H1 (cell line): ENCODE measurements around the gene C2orf42. TPM values are rescaled to one million over a fixed set of nuclear protein-coding genes. Genes with fewer than 3 reads are reported as not detected.
A peak's percentile ranks its signal among the peaks of the same experiment; 100 is the strongest.

Experiments used
- CTCF ChIA-PET: fragments of 300-600 bp; sonication (Branson Sonifier 250); formaldehyde crosslinking; loops from one replicate; lab custom pipeline; 2021; ENCODE audit not compliant: partially characterized antibody; lab: Charles Lee
- POLR2A ChIA-PET: fragments of 300-600 bp; sonication (Branson Sonifier 250); formaldehyde crosslinking; loops from one replicate; lab custom pipeline; 2021; ENCODE audit warnings: inconsistent platforms; ENCODE audit not compliant: partially characterized antibody; lab: Charles Lee
- DNase-seq, 2 experiments: peaks; one replicate each; pipeline versions ENCODE4 v3.0.0 to v3.0.0-alpha.2; 2010 to 2022; ENCODE audit warnings: low spot score in 2 of 2, low read depth in 1 of 2, mixed read lengths in 1 of 2
- FAIRE-seq: peaks from 2 replicates; lab custom pipeline; 2011; peaks lifted over from hg19 to GRCh38; lab: Jason Lieb, UNC
- H2AFZ ChIP-seq: 2 replicates; pipeline ENCODE4 v1.8.1; 2012; ENCODE audit warnings: low read length, inconsistent platforms
- H2AK5ac ChIP-seq: 2 replicates; pipeline ENCODE4 v1.6.1; 2013; ENCODE audit warnings: low read depth, low read length
- H2BK120ac ChIP-seq: replicated peaks from 2 replicates; pipeline ENCODE3; 2013; ENCODE audit warnings: low read depth, low read length, inconsistent platforms
- H2BK12ac ChIP-seq: 2 replicates; pipeline ENCODE4 v1.6.1; 2013; ENCODE audit warnings: low read depth, low read length
- H2BK15ac ChIP-seq: 2 replicates; pipeline ENCODE4 v1.6.1; 2013; ENCODE audit warnings: low read length
- H2BK20ac ChIP-seq: 2 replicates; pipeline ENCODE4 v1.6.1; 2013; ENCODE audit warnings: low read length
- H2BK5ac ChIP-seq: 2 replicates; pipeline ENCODE4 v1.6.1; 2013; ENCODE audit warnings: low read depth, low read length
- H3K14ac ChIP-seq: 2 replicates; pipeline ENCODE4 v1.6.1; 2013; ENCODE audit warnings: inconsistent platforms; ENCODE audit not compliant: insufficient read length
- H3K18ac ChIP-seq: 2 replicates; pipeline ENCODE4 v1.6.1; 2013; ENCODE audit warnings: low read length; ENCODE audit errors: extremely low read depth
- H3K23ac ChIP-seq: 2 replicates; pipeline ENCODE4 v1.6.1; 2013; ENCODE audit warnings: inconsistent platforms; ENCODE audit not compliant: insufficient read length
- H3K23me2 ChIP-seq: 2 replicates; pipeline ENCODE4 v1.6.1; 2013; ENCODE audit warnings: low read depth, low read length
- H3K27ac ChIP-seq: 2 replicates; pipeline ENCODE4 v1.6.1; 2011; ENCODE audit warnings: low read depth, low read length, inconsistent platforms
- H3K27me3 ChIP-seq, 4 experiments: replicated peaks in 1 of 4; 1 replicate in 1 of 4; 2 replicates in 3 of 4; pipeline versions ENCODE4 v1.6.1 to v1.8.1; 2011 to 2013; ENCODE audit warnings: low read length in 3 of 4, mild to moderate bottlenecking in 3 of 4, inconsistent platforms in 2 of 4, mixed read lengths in 2 of 4, moderate library complexity in 1 of 4; ENCODE audit not compliant: control insufficient read depth in 3 of 4, insufficient read depth in 3 of 4; ENCODE audit errors: extremely low read depth in 1 of 4
- H3K36me3 ChIP-seq, 4 experiments: 2 replicates each; pipeline versions ENCODE4 v1.6.1 to v1.8.1; 2011 to 2013; ENCODE audit warnings: mild to moderate bottlenecking in 4 of 4, low read length in 3 of 4, moderate library complexity in 2 of 4, control low read depth in 1 of 4, inconsistent platforms in 1 of 4; ENCODE audit not compliant: insufficient read depth in 4 of 4, control insufficient read depth in 2 of 4
- H3K4ac ChIP-seq: replicated peaks from 2 replicates; pipeline ENCODE3; 2013; ENCODE audit warnings: low read length, low read depth, mixed read lengths, inconsistent platforms; ENCODE audit not compliant: insufficient read length
- H3K4me1 ChIP-seq, 4 experiments: replicated peaks in 1 of 4; 1 replicate in 1 of 4; 2 replicates in 3 of 4; pipeline versions ENCODE4 v1.6.1 to v1.8.1; 2011 to 2013; ENCODE audit warnings: low read length in 3 of 4, inconsistent platforms in 2 of 4, mixed read lengths in 1 of 4; ENCODE audit not compliant: insufficient read depth in 4 of 4, control insufficient read depth in 3 of 4
- H3K4me2 ChIP-seq, 2 experiments: 2 replicates each; pipeline versions ENCODE4 v1.6.1 to v1.8.1; 2011 to 2013; ENCODE audit warnings: low read depth in 2 of 2, low read length in 2 of 2, control low read depth in 1 of 2, inconsistent platforms in 1 of 2, mild to moderate bottlenecking in 1 of 2; ENCODE audit not compliant: insufficient read depth in 1 of 2
- H3K4me3 ChIP-seq, 4 experiments: fragments of 200-600, 300-600 bp in 1 of 4; sonication (generic), shearing (Covaris generic), sonication (Bioruptor Twin) in 1 of 4; 2 replicates each; pipeline versions ENCODE4 v1.5.1 to v1.8.1; 2011 to 2016; ENCODE audit warnings: low read length in 4 of 4, low read depth in 3 of 4, control low read depth in 2 of 4, inconsistent platforms in 2 of 4, mild to moderate bottlenecking in 2 of 4, mixed read lengths in 1 of 4, moderate library complexity in 1 of 4; ENCODE audit not compliant: insufficient read depth in 2 of 4; ENCODE audit errors: extremely low read depth in 1 of 4
- H3K56ac ChIP-seq: replicated peaks from 2 replicates; pipeline ENCODE3; 2013; ENCODE audit warnings: low read depth, mild to moderate bottlenecking, mixed read lengths, low read length, inconsistent platforms; ENCODE audit not compliant: insufficient read length
- H3K79me1 ChIP-seq: 2 replicates; pipeline ENCODE4 v1.6.1; 2013; ENCODE audit warnings: low read depth, low read length, control low read depth
- H3K79me2 ChIP-seq, 2 experiments: 2 replicates each; pipeline versions ENCODE4 v1.6.1 to v1.8.1; 2012 to 2013; ENCODE audit warnings: low read length in 2 of 2, mild to moderate bottlenecking in 2 of 2, inconsistent platforms in 1 of 2; ENCODE audit not compliant: insufficient read depth in 2 of 2, control insufficient read depth in 1 of 2
- H3K9ac ChIP-seq, 4 experiments: replicated peaks in 1 of 4; 1 replicate in 1 of 4; 2 replicates in 3 of 4; pipeline versions ENCODE4 v1.6.1 to v1.8.1; 2011 to 2013; ENCODE audit warnings: low read depth in 3 of 4, low read length in 3 of 4, control low read depth in 2 of 4, mild to moderate bottlenecking in 2 of 4, moderate library complexity in 2 of 4, inconsistent platforms in 1 of 4; ENCODE audit errors: extremely low read depth in 1 of 4
- H3K9me3 ChIP-seq, 2 experiments: 2 replicates each; pipeline versions ENCODE4 v1.6.1 to v1.8.1; 2012 to 2013; ENCODE audit warnings: mild to moderate bottlenecking in 2 of 2, moderate library complexity in 2 of 2, control low read depth in 1 of 2, inconsistent platforms in 1 of 2, low read depth in 1 of 2, low read length in 1 of 2, mixed read lengths in 1 of 2; ENCODE audit not compliant: insufficient read depth in 2 of 2
- H4K20me1 ChIP-seq, 2 experiments: replicated peaks in 1 of 2; 2 replicates each; pipeline versions ENCODE3 to v1.8.1; 2011 to 2013; ENCODE audit warnings: inconsistent platforms in 2 of 2, low read length in 2 of 2, mild to moderate bottlenecking in 1 of 2; ENCODE audit not compliant: insufficient read depth in 2 of 2, control insufficient read depth in 1 of 2
- H4K5ac ChIP-seq: 2 replicates; pipeline ENCODE4 v1.6.1; 2013; ENCODE audit warnings: low read length, low read depth, mixed read lengths, inconsistent platforms; ENCODE audit not compliant: insufficient read length
- H4K8ac ChIP-seq: 2 replicates; pipeline ENCODE4 v1.8.0; 2013; ENCODE audit warnings: mild to moderate bottlenecking, moderate library complexity, low read length, inconsistent platforms; ENCODE audit not compliant: insufficient read depth; ENCODE audit errors: extremely low read depth
- H4K91ac ChIP-seq: replicated peaks from 2 replicates; pipeline ENCODE3; 2013; ENCODE audit warnings: low read length, mixed read lengths, inconsistent platforms; ENCODE audit not compliant: insufficient read length
- RBBP5 ChIP-seq: IDR thresholded peaks from 2 replicates; pipeline ENCODE4 v1.7.1; 2012; ENCODE audit warnings: low read depth, mild to moderate bottlenecking, inconsistent platforms, low read length, moderate library complexity, borderline replicate concordance
- SIX5 ChIP-seq: IDR thresholded peaks from 2 replicates; pipeline ENCODE4 v1.6.1; 2011; ENCODE audit warnings: mild to moderate bottlenecking, low read depth, low read length
- SP1 ChIP-seq: IDR thresholded peaks from 2 replicates; pipeline ENCODE4 v1.6.1; 2011; ENCODE audit warnings: low read depth, low read length
- WGBS, 2 experiments: shearing (Covaris generic) in 1 of 2; methylation state at CpG; one replicate each; pipeline versions ENCODE4 v1.1.6 to v1.1.7; 2013 to 2015; ENCODE audit warnings: low lambda C conversion rate in 2 of 2, mixed read lengths in 2 of 2, inconsistent platforms in 1 of 2, low coverage in 1 of 2, missing lambda C conversion rate in 1 of 2; ENCODE audit not compliant: insufficient replicate concordance in 2 of 2, insufficient coverage in 1 of 2, insufficient read length in 1 of 2; ENCODE audit errors: extremely low coverage in 1 of 2, missing lambda C conversion rate in 1 of 2; 5-methylcytosine and 5-hydroxymethylcytosine counted together
- polyA plus RNA-seq, 7 experiments: library from polyadenylated mRNA; depleted of rRNA in 3 of 7; stranded (reverse) in 5 of 7; unstranded in 2 of 7; fragments of >200 nt in 5 of 7; fragments of 200-250 nt in 2 of 7; gene quantifications; 1 replicate in 5 of 7; 2 replicates in 1 of 7; 4 replicates in 1 of 7; pipeline versions ENCODE4 v1.2.1 to v1.2.3, GENCODE V29; 2011 to 2013; ENCODE audit warnings: missing spikeins in 2 of 7, mixed read lengths in 2 of 7
- total RNA-seq: library from RNA; stranded (reverse); fragmentation: NEBNext Ultra II Directional; extraction: Animal tissue kit (Norgen Biotek cat#: 25700); gene quantifications from 2 replicates; pipeline ENCODE4 v1.2.1, GENCODE V29; 2021

C2orf42 gene
- total and polyA plus RNA-seq, 2 of the 8 experiments (the other 6 are each of a cell fraction or from before 2014, with no cell fraction given) = 3.9 to 10.7 TPM

- Histone ChIP-seq H4K8ac (peak overlapping the region; percentile 5; the same call in 1 of the 2 replicates), H3K4ac (no peak overlapping the region), H3K9ac (no peak overlapping the region), H2BK20ac (no peak overlapping the region), H4K5ac (no peak overlapping the region), H3K23me2 (no peaks in the 10 kb centered on the region), H3K79me2 (no peaks in the 10 kb centered on the region), H3K23ac (no peak overlapping the region), H3K27ac (no peak overlapping the region), H3K36me3 (no peaks in the 10 kb centered on the region), H3K4me3 (no peak overlapping the region), H3K14ac (no peak overlapping the region), H2AFZ (no peak overlapping the region), H3K27me3 (no peaks in the 10 kb centered on the region)
- FAIRE-seq (no peak), DNase-seq (no peak)
- TF ChIP-seq SP1 (no peak), RBBP5 (no peak), SIX5 (no peak)
- TF ChIP-seq, all 59 proteins: peak for 0
- no peak overlapping the region for H2BK15ac ChIP-seq
- no peak overlapping the region for H3K18ac ChIP-seq
- H4K20me1 ChIP-seq = peaks cover 0 to 1% of the 10 kb centered on the region in 2 experiments
- no peaks in the 10 kb centered on the region for H3K9me3 ChIP-seq
- no peaks in the 10 kb centered on the region for H3K79me1 ChIP-seq
- no peaks in the 10 kb centered on the region; a peak in 1 of 7 replicates for H3K4me1 ChIP-seq
- no peak overlapping the region for H2AK5ac ChIP-seq
- CTCF ChIA-PET = interaction anchor here (1.5 kb wide), 1 partner anchor 11 kb away, joined by 3 read pairs; the partner anchor contains the start of gene C2orf42
- no peak overlapping the region for H2BK120ac ChIP-seq
- POLR2A ChIA-PET = interaction anchor here (0.8 to 2.0 kb wide), 9 partner anchors 9 to 116 kb away, joined by 3 to 10 read pairs (median 3); partner anchors contain the start of genes C2orf42 and FAM136A
- WGBS, 2 experiments = 89% methylated on average over 6 of the region's 6 CpGs; no CpG with 5 or more reads in 1 of the 2 experiments
- H3K56ac ChIP-seq = no peak overlapping the region
- H2BK5ac ChIP-seq = 0 out of 2 replicates have a peak overlapping the region, but pooled peaks have one; percentile 8
- H3K4me2 ChIP-seq = no peak overlapping the region
- no peak overlapping the region for H2BK12ac ChIP-seq
- H4K91ac ChIP-seq = no peak overlapping the region
These were observed 11.0 kb upstream of the C2orf42 start for GRCh38 chr2:70201831-70202230.
